Suppressor macrophage (primary cell): ENCODE data around the gene ATP6V0C.
"Not testable (repeated sequence)": the region's sequence is repeated elsewhere in the genome, so short reads cannot be mapped to it uniquely, and the experiment has no call there.

Experiments used
- DNase-seq, 4 experiments: peaks; one replicate each; pipeline ENCODE4 v3.0.0-alpha.2; 2020 to 2022

Gene ATP6V0C

GRCh38 chr16:2557150-2557549, 43.4 kb downstream of the ATP6V0C start:
- DNase-seq = not testable (repeated sequence)

GRCh38 chr16:2560131-2560797, 46.5 kb downstream of the ATP6V0C start:
- DNase-seq = not testable (repeated sequence)

GRCh38 chr16:2560798-2561133, 47.0 kb downstream of the ATP6V0C start:
- DNase-seq = not testable (repeated sequence)

GRCh38 chr16:2567506-2567905, 53.8 kb downstream of the ATP6V0C start:
- not testable (repeated sequence) for DNase-seq

- not testable (repeated sequence) for DNase-seq
These were observed 54.8 kb downstream of the ATP6V0C start for GRCh38 chr16:2568573-2568972.
